T-helper 2 cell (primary cell): ENCODE data around the gene SRPRB.

Source experiments
- DNase-seq, 5 experiments: peaks; one replicate each; pipeline versions ENCODE4 v3.0.0 to v3.0.0-alpha.2; 2012 to 2022
- total RNA-seq, 2 donors: gene quantifications; one replicate each; lab custom pipeline; 2026; lab: John Stamatoyannopoulos, UW

SRPRB gene
- total RNA-seq: 40.4 to 51.8 reads per million in 2 donors

DNA sequence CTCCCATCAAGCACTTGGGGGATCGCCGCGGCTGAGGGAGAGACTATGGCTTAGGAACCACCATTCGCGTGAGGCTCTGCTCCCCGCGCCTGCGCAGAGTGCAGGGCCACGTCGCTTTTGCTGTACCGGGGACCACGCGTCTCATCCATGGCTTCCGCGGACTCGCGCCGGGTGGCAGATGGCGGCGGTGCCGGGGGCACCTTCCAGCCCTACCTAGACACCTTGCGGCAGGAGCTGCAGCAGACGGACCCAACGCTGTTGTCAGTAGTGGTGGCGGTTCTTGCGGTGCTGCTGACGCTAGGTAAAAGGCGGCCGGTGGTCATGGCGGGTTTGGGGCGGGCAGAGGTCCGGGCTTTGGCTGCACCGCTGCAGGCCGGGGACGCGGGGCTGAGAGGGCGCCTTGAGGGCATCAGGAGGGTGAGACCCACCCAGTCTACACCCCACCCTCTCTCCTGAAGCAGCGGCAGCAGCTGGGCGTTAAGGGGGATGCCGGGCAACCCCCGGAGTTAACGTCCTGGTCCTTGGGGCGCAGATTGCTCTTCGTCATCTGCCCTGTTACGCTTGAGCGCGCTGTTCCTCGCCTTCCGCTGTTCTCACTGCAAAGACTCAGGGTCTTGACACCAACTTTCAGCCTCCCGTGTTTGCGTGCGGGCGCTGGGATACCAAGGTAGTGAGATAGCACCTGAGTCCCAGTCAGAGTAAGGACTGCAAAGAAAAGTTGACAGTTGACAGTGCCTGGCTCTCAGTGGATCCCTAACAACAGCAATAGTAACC lies at the start of gene SRPRB:
Gene SRPRB (plus strand): TSS at position 114 of the 774 bp plus-strand sequence. CDS start 34 bp downstream, at position 148.
- DNase-seq: peak; percentile 90 to 97 (median 95)

GRCh38 chr3:133756716-133757694 lies 48.6 kb upstream of the SRPRB start:
- no peak for DNase-seq

GRCh38 chr3:133757701-133758567 lies 47.7 kb upstream of the SRPRB start:
- DNase-seq: peak in 1 of 5 experiments; percentile 7

GRCh38 chr3:133758568-133758928 lies 47.1 kb upstream of the SRPRB start:
- DNase-seq: no peak

DNA sequence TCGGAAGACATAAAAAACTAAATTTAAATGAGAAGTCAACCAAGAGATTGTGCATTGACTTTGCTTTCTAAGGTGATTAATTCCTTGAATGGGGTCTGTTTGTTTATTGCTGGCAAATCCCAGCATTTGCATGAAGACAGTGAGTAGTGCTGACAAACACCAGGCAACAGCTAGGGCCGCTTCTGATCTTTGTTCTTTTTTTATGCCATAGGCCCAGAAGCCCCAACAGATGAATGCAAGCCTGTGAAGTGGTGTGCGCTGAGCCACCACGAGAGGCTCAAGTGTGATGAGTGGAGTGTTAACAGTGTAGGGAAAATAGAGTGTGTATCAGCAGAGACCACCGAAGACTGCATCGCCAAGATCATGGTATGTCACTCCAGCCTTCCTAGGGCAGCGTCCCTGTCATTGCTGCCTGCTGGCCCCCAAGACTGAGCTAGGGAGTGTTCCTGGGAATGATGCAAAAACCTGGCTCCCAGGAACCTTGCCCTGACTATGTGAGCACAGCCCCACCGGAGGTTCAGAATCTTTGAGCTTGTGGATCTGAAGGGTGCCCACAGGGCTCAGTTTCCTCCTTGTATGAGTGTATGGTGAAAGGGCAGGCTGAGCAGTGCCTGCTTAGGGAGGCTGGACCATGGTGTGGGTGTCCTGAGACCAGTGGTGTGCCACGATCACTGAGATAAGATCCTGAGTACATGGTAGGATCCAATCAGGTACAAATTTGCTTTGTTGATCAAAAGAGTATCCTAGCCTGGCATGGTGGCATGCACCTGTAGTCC lies 46.5 kb upstream of the SRPRB start:
- no peak for DNase-seq

- DNase-seq: no peak
These were observed 45.8 kb upstream of the SRPRB start for GRCh38 chr3:133759740-133760305.

DNA sequence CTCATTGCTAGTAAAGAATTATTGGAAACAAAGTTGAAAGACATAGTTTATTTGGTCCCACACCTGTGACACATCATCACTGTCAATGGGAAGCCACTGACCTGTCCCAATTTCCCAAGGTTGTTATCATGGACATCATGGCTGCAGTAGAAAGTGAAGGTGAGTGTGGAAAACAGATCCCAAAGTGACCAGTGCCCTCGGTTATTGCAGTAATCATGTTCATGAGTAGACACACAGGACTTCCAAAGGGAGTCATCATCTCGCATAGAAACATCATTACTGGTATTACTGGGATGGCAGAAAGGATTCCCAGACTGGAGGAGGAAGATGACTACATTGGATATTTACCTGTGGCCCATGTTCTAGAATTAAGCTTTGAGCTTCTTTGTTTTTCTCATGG lies 44.7 kb upstream of the SRPRB start:
- no peak for DNase-seq

GRCh38 chr3:133761605-133762484 lies 43.8 kb upstream of the SRPRB start:
- no peak for DNase-seq

DNA sequence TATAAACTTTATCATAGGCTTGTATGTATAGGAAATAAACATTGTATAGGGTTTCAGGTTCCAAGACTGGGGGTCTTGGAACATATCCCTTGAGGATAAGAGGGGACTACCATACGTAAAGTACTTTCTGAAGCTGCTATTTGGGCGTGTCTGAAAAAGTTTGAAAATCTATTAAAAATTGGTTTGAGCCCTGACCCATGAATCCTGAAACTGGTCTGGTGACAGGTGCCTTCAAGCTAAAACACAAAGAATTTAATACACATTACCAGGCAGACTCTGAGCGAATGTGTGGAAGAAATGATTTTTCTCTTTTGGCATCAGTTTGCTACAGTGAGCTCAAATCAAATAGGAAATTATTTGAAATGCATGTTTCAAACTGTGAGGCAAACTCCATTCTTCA lies 43.1 kb upstream of the SRPRB start:
- no peak for DNase-seq

- no peak for DNase-seq
These were observed 41.6 kb upstream of the SRPRB start for GRCh38 chr3:133763797-133764683.

DNA sequence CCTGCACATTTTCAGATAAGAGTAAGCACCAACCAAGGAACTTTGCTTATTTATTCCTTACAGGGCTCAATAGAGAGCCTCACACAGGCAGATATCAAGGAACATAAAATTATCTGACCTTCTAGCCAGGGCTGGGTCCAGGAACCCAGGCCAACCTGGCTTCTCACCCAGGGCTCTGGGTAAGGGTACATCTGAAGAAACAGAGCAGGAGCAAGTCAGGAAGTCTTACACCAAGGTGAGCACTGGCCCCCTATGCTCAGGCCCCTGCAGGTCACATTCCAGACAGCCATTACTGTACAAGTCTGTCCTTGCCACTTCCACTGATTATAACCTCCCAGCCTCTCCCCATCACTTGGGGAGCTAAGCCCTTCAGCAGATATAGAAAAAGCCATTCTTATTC lies 40.4 kb upstream of the SRPRB start:
- DNase-seq: no peak

GRCh38 chr3:133767607-133768006 lies 38.0 kb upstream of the SRPRB start:
- DNase-seq: no peak

GRCh38 chr3:133769536-133769935 lies 36.1 kb upstream of the SRPRB start:
- no peak for DNase-seq

- DNase-seq: no peak
These were observed 31.9 kb upstream of the SRPRB start for GRCh38 chr3:133773732-133774131.

- DNase-seq: no peak
These were observed 30.3 kb upstream of the SRPRB start for GRCh38 chr3:133775309-133775708.

DNA sequence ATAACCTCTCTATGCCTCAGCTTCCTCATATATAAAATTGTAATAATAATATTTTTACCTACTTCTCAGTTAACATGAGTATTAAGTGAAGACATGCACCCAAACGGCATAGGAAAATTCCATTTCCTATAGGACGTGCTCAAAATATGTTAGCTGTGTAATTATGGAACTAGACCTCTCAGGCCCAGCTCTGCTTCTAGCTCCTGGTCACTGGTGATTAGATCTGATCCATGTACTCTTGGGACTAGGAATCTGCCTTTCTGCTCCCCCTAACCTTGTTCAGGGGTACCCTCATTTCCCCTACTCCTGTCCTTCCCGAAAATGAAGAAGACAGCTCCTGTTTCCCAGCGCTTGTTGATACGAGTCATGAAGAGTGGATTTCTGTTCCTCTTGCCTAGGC lies 29.8 kb upstream of the SRPRB start:
- DNase-seq: no peak

DNA sequence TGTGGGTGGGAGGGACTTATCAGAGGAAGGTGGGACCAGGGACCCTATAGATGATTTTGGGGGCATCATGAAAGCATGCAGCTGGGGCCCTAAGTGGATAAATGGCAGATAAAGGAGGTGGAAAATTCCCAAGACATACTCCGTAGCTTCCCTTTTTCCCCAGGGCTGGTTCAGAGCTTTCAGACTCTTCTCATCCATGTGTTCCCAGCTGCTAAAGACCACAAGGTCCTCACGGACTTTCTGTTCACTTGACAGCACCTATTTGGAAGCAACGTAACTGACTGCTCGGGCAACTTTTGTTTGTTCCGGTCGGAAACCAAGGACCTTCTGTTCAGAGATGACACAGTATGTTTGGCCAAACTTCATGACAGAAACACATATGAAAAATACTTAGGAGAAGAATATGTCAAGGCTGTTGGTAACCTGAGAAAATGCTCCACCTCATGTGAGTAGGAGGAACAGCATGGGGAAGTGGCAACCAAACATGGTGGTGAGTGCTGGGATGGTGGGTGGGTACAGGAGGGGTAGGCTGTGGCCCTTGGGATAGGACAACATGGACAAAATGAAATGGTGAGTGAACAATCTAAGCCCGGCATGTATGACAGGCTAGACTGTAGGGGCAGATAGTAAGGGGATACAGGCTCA lies 28.7 kb upstream of the SRPRB start:
- DNase-seq: no peak

GRCh38 chr3:133777807-133778568 lies 27.6 kb upstream of the SRPRB start:
- no peak for DNase-seq
